ENCODE data around the gene MRFAP1L1.
"Not testable (repeated sequence)": the region's sequence is repeated elsewhere in the genome, so short reads cannot be mapped to it uniquely, and the experiment has no call there.

Gene MRFAP1L1

GRCh38 chr4:6709230-6710114, at the start of gene MRFAP1L1:
Gene MRFAP1L1 (minus strand): TSS chr4:6709865. CDS start chr4:6709629, 236 bp downstream.
- DNase-seq = peak; percentile 90

GRCh38 chr4:6758728-6759127, 49.1 kb upstream of the MRFAP1L1 start:
- no peak for DNase-seq

- not testable (repeated sequence) for DNase-seq
These were observed 46.7 kb upstream of the MRFAP1L1 start for GRCh38 chr4:6756345-6756744.

- no peak for DNase-seq
These were observed 45.6 kb upstream of the MRFAP1L1 start for GRCh38 chr4:6755088-6755753.

- DNase-seq = no peak
These were observed 44.9 kb upstream of the MRFAP1L1 start for GRCh38 chr4:6754481-6755087.

GRCh38 chr4:6753891-6754290, 44.2 kb upstream of the MRFAP1L1 start:
- no peak for DNase-seq

- DNase-seq = no peak
These were observed 43.5 kb upstream of the MRFAP1L1 start for GRCh38 chr4:6753103-6753560.

GRCh38 chr4:6752486-6752829, 42.8 kb upstream of the MRFAP1L1 start:
- no peak for DNase-seq

GRCh38 chr4:6751611-6752485, 42.2 kb upstream of the MRFAP1L1 start:
- no peak for DNase-seq

GRCh38 chr4:6750286-6751221, 40.9 kb upstream of the MRFAP1L1 start:
- no peak for DNase-seq

- no peak for DNase-seq
These were observed 39.9 kb upstream of the MRFAP1L1 start for GRCh38 chr4:6749340-6750171.

- DNase-seq = no peak
These were observed 38.6 kb upstream of the MRFAP1L1 start for GRCh38 chr4:6748286-6748685.

- no peak for DNase-seq
These were observed 37.8 kb upstream of the MRFAP1L1 start for GRCh38 chr4:6747294-6748051.

GRCh38 chr4:6746721-6747293, 37.1 kb upstream of the MRFAP1L1 start:
- DNase-seq = no peak

- no peak for DNase-seq
These were observed 33.3 kb upstream of the MRFAP1L1 start for GRCh38 chr4:6742989-6743388.

- no peak for DNase-seq
These were observed 32.8 kb upstream of the MRFAP1L1 start for GRCh38 chr4:6742507-6742906.

GRCh38 chr4:6740347-6740746, 30.7 kb upstream of the MRFAP1L1 start:
- DNase-seq = no peak

GRCh38 chr4:6739920-6740319, 30.3 kb upstream of the MRFAP1L1 start:
- no peak for DNase-seq

GRCh38 chr4:6734165-6734786, 24.6 kb upstream of the MRFAP1L1 start:
- DNase-seq = no peak

Data from NK-92 treated with Interleukin-12 subunit alpha and Interleukin-12 subunit beta, amount 100 ng/mL, for 24 hours (cell line).